Measurements from ENCODE around the gene WDR33.

WDR33 gene

DNA sequence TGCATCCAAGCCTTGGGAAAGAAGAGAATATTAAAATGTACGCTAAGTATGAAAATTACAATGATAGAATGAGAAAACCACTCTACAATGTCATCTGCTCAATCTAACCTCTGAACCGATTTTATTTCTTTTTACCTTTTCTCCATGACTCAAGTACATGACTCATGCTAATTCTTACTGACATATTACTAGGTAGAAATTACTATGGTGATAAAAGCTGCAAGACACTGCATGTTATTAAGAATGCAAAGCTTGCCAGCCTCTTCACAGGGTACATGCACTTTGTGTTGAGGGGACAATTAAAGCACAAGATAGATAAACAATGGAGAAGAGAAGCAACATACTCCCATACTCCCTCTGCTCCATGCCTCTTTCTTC, 89.0 kb downstream of the WDR33 start:
- Histone ChIP-seq H3K27ac (ENCODE audit: low read depth, low read length, poor library complexity, severe bottlenecking) (no peak overlapping the region), H3K4me3 (ENCODE audit: low read depth, low read length, poor library complexity, severe bottlenecking) (no peak overlapping the region), H3K4me1 (ENCODE audit: insufficient read depth, low read length, severe bottlenecking) (no peaks in the 10 kb centered on the region), H3K9ac (ENCODE audit: low read length) (no peak overlapping the region), H3K36me3 (ENCODE audit: insufficient read depth, low read length) (peaks cover 83% of the 10 kb centered on the region), H3F3A (ENCODE audit: insufficient read depth, low read length) (no peaks in the 10 kb centered on the region), H3K9me2 (ENCODE audit: low read depth, low read length) (no peaks in the 10 kb centered on the region), H3K79me2 (ENCODE audit: insufficient read depth, low read length) (no peaks in the 10 kb centered on the region), H3K9me3 (ENCODE audit: low read length) (no peaks in the 10 kb centered on the region), H4K20me1 (ENCODE audit: insufficient read depth, low read length) (no peaks in the 10 kb centered on the region), H3K4me2 (ENCODE audit: low read length) (no peak overlapping the region), H2AFZ (ENCODE audit: low read length) (no peak overlapping the region), H3K27me3 (ENCODE audit: insufficient read depth, low read length) (no peaks in the 10 kb centered on the region)
- no peak for TF ChIP-seq EZH2 (IDR thresholded peaks at IDR 0.05; ENCODE audit: borderline replicate concordance, low read length)
- TF ChIP-seq, protein P1, sequence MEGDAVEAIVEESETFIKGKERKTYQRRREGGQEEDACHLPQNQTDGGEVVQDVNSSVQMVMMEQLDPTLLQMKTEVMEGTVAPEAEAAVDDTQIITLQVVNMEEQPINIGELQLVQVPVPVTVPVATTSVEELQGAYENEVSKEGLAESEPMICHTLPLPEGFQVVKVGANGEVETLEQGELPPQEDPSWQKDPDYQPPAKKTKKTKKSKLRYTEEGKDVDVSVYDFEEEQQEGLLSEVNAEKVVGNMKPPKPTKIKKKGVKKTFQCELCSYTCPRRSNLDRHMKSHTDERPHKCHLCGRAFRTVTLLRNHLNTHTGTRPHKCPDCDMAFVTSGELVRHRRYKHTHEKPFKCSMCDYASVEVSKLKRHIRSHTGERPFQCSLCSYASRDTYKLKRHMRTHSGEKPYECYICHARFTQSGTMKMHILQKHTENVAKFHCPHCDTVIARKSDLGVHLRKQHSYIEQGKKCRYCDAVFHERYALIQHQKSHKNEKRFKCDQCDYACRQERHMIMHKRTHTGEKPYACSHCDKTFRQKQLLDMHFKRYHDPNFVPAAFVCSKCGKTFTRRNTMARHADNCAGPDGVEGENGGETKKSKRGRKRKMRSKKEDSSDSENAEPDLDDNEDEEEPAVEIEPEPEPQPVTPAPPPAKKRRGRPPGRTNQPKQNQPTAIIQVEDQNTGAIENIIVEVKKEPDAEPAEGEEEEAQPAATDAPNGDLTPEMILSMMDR (IDR thresholded peaks at IDR 0.05; ENCODE audit: low read length): no peak

DNA sequence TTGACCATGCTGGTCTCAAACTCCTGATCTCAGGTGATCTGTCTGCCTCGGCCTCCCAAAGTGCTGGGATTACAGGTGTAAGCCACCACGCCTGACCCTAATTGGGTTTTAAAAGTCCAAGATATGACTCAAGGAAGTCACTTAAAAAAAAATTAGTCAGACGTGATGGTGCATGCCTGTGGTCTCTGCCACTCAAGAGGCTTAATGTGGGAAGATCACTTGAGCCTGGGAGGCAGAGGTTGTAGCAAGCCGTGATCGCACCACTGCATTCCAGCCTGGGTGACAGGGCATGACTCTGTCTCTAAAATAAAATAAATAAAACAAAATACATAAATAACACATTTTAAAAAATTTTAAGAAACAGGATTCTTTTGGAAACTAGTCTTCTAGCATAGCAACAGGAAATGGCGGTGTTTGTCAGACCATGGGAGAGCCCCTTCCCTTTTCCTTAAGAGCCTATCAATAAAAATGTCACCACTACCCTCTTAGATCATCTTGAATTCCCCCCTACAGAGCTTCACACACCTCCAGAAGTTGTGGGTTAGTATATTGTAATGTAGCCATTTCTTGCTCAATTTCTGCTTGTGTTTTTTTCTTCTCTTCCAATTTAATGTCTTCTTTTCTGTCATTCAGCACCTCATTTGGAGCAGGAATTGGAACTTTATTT, 89.5 kb downstream of the WDR33 start:
- no peaks in the 10 kb centered on the region for H4K20me1 ChIP-seq (ENCODE audit: insufficient read depth, low read length)
- no peaks in the 10 kb centered on the region for H3K27me3 ChIP-seq (ENCODE audit: insufficient read depth, low read length)
- H3F3A ChIP-seq (ENCODE audit: insufficient read depth, low read length): no peaks in the 10 kb centered on the region
- H3K9ac ChIP-seq (ENCODE audit: low read length): no peak overlapping the region
- H3K4me2 ChIP-seq (ENCODE audit: low read length): no peak overlapping the region
- H3K4me1 ChIP-seq (ENCODE audit: insufficient read depth, low read length, severe bottlenecking): no peaks in the 10 kb centered on the region
- H3K27ac ChIP-seq (ENCODE audit: low read depth, low read length, poor library complexity, severe bottlenecking): no peak overlapping the region
- H2AFZ ChIP-seq (ENCODE audit: low read length): no peak overlapping the region
- no peaks in the 10 kb centered on the region for H3K79me2 ChIP-seq (ENCODE audit: insufficient read depth, low read length)
- H3K4me3 ChIP-seq (ENCODE audit: low read depth, low read length, poor library complexity, severe bottlenecking): no peak overlapping the region
- H3K9me3 ChIP-seq (ENCODE audit: low read length): no peaks in the 10 kb centered on the region
- TF ChIP-seq, protein P1 (IDR thresholded peaks at IDR 0.05; ENCODE audit: low read length): no peak
- no peak for TF ChIP-seq EZH2 (IDR thresholded peaks at IDR 0.05; ENCODE audit: borderline replicate concordance, low read length)
- peaks cover 87% of the 10 kb centered on the region for H3K36me3 ChIP-seq (ENCODE audit: insufficient read depth, low read length)
- H3K9me2 ChIP-seq (ENCODE audit: low read depth, low read length): no peaks in the 10 kb centered on the region

- H3K79me2 ChIP-seq (ENCODE audit: insufficient read depth, low read length): no peaks in the 10 kb centered on the region
- no peaks in the 10 kb centered on the region for H3K27me3 ChIP-seq (ENCODE audit: insufficient read depth, low read length)
- no peak overlapping the region for H3K27ac ChIP-seq (ENCODE audit: low read depth, low read length, poor library complexity, severe bottlenecking)
- peaks cover 86% of the 10 kb centered on the region for H3K36me3 ChIP-seq (ENCODE audit: insufficient read depth, low read length)
- TF ChIP-seq EZH2 (IDR thresholded peaks at IDR 0.05; ENCODE audit: borderline replicate concordance, low read length): no peak
- H3K4me3 ChIP-seq (ENCODE audit: low read depth, low read length, poor library complexity, severe bottlenecking): no peak overlapping the region
- H2AFZ ChIP-seq (ENCODE audit: low read length): no peak overlapping the region
- H3K9me3 ChIP-seq (ENCODE audit: low read length): no peaks in the 10 kb centered on the region
- no peak overlapping the region for H3K9ac ChIP-seq (ENCODE audit: low read length)
- no peaks in the 10 kb centered on the region for H3F3A ChIP-seq (ENCODE audit: insufficient read depth, low read length)
- no peaks in the 10 kb centered on the region for H3K9me2 ChIP-seq (ENCODE audit: low read depth, low read length)
- H3K4me2 ChIP-seq (ENCODE audit: low read length): no peak overlapping the region
- H4K20me1 ChIP-seq (ENCODE audit: insufficient read depth, low read length): no peaks in the 10 kb centered on the region
- no peaks in the 10 kb centered on the region for H3K4me1 ChIP-seq (ENCODE audit: insufficient read depth, low read length, severe bottlenecking)
These were observed 91.4 kb downstream of the WDR33 start for GRCh38 chr2:127719301-127720218.

Data from OCI-LY1 (cell line).